Amygdala (tissue), 56 donors: ENCODE measurements around the gene SERP1.

ENCODE experiments used
- DNase-seq, 56 donors: peaks; one replicate each; lab custom pipeline; 2025; lab: John Stamatoyannopoulos, UW

SERP1 gene

DNA sequence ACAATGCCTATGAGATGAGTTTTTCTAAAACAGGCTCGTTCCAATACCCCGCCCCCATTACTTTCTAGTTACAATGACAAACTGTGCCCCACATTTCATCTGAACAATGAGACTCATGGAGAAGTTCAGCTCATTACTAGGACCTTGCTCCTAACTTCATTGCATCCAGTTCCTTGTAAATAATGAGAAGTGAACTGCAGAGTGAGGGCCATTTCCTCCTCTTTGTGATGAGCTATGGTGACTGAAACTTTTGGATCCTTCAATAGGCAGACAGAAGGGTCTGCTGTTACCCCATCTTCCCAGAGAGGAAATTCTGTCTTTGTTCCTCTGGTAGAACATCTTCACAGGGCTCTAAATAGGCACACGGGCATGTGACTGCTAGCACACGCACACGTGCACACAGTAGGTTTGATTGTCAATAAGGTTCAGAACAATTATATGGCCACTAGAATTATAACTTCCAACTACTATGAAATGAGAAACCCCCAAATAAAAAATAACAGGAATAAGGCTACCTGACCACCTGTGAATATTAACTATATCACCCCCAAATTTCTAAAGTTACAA lies 51.8 kb downstream of the SERP1 start:
- DNase-seq = no peak
